GM21529 (cell line): Measurements from ENCODE around the gene DYSF.

ENCODE experiments used
- ATAC-seq: cut with Tn5 transposase; IDR thresholded peaks from one replicate; pipeline ENCODE4 v1.9.1; 2021; ENCODE audit not compliant: unreplicated experiment

The DYSF gene

DNA sequence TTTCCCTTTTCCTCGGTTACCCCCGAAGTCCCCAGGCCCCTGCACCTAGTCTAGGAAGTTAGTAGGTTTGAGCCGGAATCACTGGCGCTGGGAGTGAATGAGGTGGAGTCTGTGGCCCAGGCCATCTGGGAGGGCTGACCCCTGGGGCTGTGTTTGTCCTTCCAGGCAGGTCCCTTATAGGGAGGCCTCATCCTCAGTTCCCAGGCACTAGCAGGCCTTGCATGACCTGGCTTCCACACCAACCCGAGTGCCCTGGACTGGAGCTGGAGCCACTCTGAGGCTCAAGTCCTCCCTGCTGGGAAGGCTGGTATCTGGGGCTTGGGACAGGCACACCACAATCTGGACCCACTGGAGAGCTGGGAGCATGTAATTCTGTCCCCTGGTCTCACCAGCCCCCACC lies 111.0 kb downstream of the DYSF start:
- no peak for ATAC-seq

DNA sequence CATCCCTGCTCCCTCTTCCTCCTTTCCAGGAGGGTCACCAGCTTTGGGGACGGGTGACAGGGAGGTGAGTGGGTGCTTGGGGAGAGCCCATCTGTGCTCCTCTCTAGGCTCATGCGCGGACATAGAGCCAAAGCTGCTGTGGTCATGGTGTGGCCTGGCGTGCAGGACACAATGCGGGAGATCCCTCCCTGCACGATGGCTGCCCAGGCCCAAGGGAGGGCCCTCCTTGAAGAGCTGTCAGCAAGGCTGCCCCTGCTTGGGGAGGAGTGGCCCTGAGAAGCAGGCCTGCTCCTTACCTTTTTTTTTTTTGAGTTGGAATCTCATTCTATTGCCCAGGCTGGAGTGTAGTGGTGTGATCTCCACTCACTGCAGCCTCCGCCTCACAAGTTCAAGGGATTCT lies 111.4 kb downstream of the DYSF start:
- ATAC-seq, result no peak

DNA sequence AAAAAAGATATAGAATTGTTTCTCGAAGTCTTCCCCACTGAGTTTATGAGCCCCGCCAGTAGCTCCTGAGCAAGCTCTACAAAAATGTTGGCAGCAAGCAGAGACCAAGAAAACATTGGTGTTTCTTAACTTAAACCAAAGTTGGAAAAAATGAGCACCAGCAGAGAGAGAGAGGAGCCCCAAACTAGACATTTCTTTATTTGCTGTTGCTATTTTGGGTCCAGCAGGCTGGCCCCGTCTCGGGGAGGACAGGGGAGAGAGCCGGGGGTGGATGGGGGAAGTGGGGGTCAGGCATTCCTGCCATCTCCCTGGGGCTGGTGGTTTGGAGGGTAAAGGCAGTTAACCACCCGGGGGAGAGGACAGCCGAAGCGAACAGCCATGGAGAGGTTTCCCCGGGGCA lies 113.0 kb downstream of the DYSF start:
- no peak for ATAC-seq

DNA sequence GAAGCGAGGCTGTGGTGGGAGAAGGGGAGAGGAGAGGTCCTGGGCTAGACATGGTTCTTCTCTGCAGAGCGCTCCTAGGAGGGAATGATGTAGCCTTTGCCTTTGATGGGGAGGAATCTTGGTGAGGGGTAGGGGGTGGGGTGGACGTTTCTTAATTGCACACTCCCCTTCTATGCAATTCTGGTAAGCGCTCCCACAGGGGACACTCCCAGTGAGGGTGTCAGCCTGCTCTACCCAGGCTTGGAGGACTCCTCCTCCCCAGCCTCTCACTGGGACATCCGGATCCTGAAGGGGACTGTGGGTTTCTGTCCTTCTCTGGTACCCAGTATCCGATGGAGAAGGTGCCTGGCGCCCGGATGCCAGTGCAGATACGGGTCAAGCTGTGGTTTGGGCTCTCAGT lies 114.3 kb downstream of the DYSF start:
- no peak for ATAC-seq

DNA sequence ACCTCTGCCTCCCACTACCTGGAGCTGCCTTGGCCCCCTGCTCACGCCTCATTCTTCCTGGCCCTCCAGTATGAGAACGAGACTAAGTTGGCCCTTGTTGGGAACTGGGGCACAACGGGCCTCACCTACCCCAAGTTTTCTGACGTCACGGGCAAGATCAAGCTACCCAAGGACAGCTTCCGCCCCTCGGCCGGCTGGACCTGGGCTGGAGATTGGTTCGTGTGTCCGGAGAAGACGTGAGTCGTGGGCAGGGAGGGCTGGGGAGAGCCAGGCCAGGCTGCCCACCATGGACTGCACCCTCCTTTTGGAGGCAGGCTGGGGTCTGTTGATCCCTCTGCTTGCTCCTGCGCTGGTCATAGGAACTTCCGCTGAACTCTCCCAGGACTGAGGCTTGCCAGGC lies 114.7 kb downstream of the DYSF start:
- ATAC-seq, result no peak

DNA sequence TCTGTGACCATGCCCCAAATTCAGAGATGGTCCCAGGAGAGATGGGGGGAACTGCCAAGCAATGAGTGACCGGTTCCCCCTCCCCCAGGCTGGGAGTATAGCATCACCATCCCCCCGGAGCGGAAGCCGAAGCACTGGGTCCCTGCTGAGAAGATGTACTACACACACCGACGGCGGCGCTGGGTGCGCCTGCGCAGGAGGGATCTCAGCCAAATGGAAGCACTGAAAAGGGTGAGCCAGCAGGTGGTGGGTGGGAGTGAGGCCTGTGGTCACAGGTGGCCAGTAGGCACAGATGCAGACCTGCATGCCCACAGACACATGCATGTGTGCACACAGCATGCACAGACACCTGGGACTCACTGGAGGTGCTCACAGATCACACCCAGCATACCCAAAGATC lies 117.2 kb downstream of the DYSF start:
- no peak for ATAC-seq

DNA sequence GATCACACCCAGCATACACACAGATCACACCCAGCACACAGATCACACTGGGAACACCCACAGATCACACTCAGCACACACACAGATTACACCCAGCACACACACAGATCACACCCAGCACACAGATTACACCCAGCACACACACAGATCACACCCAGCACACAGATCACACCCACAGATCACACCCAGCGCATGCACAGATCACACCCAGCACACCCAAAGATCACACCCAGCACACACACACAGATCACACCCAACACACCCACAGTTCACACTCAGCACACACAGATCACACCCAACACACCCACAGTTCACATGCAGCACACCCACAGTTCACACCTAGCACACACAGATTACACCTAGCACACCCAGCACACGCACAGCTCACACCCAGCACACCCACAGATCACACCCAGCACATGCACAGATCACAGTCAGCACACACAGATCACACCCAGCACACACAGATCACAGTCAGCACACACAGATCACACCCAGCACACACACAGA lies 117.6 kb downstream of the DYSF start:
- ATAC-seq, result no peak

DNA sequence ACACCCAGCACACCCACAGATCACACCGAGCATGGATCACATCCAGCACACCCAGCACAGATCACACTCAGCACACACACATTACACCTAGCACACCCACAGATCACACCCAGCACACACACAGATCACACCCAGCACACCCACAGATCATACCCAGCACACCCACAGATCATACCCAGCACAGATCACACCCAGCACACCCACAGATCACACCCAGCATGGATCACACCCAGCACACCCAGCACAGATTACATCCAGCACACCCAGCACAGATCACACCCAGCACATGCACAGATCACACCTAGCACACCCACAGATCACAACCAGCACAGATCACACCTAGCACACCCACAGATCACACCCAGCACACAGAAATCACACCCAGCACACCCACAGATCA lies 118.6 kb downstream of the DYSF start:
- no peak for ATAC-seq

DNA sequence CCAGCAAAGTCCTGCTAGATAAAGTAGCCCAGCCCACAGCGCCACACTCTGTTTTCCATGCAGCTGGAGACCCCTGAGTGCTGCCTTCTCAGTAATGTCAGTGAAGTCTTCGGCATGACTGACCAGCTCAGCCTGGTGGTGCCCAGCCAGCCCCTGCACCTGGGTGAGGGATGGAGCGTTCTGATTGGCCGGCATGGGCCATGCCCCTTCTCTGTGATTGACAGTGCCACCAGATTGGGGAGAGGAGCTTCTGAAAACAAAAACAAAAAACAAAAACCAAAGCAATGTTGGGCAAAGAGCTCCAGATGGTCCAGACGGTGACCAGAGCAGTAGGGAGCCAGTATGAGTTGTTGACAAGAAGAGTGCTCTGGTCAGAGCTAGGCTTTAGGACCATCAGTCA lies 122.6 kb downstream of the DYSF start:
- ATAC-seq, result no peak

DNA sequence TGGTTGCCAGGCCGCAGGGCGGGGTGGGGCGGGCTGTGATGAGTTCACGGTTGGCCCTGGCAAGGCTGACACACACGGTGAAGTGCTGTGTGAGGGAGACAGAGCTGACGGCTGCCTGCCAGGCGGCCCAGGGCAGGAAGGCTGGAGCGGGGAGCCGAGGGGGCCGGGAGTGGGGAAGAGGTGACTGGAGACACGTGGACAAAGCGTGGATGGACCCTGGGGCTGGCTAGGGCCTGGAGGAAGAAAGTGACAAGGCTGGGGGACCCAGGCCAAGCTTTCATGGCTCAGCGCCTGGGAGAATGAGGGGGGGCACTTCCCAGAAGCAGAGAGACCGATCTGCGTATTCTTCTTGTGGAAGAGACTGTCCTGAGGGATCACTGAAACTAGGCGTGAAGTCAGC lies 123.2 kb downstream of the DYSF start:
- ATAC-seq, result no peak

DNA sequence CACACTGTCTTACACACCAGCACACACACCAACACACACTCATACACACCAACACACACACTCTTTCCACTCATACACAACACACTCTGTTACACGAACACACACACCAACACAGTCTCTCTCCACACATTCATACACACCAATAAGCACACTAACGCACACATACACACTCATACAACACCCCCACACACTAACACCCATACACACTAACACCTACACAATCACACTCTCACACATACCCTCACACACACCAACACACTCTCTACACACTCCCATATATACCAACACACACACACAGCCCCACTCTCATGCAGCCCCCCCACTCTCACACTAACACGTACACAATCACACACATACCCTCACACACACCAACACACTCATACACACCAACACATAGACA lies 123.8 kb downstream of the DYSF start:
- no peak for ATAC-seq

DNA sequence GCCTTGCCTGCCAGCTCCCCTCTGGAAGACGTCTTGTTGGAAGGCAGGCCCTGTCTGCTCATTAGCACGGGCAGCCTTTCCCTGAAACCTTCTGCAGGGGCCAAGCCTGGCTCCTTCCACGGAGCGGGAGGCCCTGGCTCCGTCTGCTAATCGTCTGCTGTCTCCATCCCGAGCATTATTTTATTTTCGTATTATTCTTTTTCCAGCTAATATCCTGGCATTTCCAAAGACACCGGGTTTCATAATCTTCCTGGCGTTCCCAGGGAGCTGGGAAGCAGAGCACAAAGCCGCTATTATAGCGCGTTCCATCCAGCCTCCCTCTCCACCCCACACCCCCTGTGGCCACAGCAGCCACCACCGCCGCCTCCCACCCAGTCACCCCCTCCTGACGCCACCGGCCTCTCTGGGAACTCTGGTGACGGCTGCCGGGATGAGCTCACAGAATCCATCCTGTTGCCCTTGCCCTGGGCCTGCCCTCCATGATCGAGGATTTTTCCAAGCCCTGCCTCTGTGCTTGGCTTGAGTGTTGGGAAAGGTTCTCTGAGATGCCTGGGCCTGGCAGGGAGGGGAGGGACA lies 125.5 kb downstream of the DYSF start:
- ATAC-seq, result no peak

DNA sequence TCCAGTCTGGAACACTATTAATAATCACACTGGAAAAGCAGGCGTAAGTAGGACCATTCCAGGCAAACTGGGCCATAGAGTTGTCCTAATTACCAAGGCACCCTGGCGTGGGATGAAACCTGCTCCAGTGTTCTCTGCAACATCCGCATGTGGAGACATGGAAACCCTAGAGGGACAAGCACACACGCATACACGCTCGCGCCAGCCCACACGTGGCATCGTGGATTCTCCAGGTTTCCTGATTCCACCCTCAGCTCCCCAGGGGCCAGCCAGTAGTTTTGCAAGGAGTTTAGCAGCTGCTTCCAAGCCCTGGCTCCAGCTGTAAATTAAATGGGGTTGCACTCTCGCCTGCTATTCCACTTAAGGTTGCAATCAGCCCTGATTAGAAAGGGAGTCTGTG lies 127.7 kb downstream of the DYSF start:
- no peak for ATAC-seq

DNA sequence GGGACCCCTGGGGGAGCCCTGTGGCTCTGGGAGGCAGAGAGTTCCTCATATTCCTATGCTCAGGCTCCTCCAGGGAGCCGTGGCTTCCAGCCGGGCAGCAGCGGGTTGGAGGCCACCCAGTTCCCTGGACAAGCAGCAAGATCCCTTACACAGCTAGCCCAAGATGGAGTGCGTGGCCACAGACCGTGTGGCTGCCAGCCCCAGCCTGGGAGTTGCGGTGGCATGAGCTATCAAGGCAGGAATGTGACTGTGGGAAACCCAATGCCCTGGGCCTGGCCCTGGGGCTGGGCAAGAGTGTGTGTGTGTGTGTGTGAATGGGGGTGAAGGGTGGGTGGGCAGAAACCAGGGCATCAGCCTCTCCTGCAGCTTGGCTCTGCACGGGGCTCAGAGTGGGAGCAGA lies 130.5 kb downstream of the DYSF start:
- ATAC-seq, result no peak

DNA sequence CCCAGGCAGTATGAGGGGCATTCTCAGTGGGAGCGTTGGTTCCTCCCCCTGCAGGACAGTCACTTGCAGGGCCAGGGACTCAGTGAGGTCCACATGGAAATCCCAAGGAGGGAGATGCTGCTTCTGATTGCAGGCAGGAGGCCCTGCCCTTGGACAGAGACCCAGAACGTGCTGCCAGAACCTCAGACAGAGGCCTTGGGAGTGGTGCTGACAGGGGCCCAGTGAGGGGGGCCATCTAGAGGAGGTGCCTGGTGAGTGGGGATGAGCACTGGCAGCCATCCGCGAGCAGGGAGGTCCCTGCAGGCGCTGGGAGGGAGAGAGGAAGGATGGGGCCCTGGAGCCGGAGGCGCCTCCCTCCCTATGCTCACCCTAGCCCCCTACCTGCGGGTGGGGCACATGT lies 133.1 kb downstream of the DYSF start:
- ATAC-seq, result no peak

DNA sequence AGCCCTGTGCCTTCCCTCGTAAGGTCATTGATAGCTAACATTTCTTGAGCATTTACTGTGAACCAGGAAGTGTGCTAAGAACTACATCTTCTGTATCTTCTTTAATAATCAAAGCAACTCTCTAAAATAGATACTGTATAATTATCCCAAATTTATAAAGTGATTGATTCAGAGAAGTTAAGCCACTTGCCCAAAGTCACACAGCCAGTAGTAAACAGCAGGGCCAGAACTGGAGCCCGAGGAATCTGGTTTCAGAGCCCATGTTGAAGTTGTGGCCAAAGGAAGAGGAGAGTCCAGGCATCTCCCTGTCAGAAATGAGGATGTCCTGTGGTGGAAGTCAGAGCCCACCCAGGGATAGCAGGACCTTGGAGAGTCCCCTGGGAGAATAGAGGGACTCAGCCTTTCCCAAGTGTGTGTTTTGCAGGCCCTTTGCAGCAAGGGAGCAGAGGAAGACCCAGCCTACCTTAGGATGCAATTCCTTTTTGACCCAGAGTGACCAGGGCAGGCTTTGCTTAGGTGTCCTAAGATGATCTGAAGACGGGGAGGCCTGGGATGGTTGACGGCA lies 134.2 kb downstream of the DYSF start:
- ATAC-seq, result no peak

DNA sequence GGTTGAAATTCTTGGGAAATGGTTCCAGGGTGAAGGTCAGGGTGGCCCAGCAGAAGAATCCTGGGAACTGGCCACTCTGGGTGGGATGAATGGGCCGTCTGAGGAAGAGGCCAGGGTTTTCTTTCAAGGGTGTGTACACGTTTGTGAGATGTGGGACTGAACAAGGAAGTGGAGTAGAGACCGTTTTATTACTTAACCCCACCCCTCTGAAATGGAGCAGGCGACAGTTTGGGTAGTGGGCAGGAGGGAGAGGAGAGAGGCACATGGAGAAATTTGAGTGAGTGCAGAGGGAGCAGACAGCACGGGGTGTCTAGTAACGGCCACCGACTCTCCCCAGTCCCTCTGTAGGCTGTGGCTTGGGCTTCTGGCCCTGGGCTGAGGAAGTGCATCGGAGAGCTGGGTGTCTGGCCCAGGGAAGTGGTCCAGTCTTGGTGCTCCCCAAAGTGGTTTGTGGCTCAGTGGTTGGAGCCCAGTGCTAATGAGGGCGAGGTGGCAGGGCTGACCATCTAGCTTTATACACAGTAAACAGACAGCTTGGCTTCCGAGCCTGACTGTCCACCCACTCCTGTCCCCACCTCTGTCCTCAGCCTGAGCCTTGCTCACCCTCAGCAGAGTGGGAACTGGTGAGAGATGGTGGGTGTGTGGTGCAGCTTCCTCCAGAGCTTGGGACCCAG lies 135.3 kb downstream of the DYSF start:
- ATAC-seq, result no peak

DNA sequence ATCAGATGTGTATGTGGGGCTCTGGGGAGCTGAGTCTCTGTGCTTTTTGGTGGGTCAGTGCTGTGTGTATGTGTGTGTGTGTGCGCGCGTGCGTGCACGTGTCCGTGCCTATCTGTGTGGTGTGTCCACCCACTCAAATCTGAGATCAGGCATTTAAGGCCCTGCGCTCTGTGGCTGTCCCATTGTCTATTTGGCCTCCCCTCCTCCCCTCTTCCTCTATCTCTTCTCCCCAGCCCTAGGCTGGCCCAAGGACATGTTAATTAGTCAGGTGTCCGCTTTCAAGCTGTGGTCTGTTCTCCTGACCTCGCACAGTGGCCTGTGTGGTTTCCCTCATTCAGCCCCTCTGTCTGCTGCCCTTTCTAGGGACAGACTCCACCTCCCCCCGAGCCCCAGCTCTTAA lies 136.4 kb downstream of the DYSF start:
- ATAC-seq, result no peak

DNA sequence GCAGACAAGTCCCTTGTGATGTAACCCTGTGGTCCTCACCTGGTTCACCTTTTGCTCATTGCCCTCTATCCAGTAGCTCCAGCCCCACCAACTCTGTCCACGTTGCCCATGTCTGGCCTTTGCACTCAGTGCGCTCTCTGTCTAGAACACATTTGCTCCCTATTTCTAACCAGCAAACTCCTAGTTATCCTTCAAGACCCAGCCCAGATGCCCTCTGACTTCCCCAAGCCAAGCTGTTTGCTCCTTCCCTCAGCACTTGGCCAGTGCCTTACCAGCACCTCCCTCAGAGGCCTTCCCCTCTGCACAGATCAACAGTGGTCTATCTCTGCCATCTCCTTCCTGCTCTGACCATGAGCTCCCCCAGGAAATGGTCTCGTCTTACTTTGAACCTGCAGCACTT lies 137.7 kb downstream of the DYSF start:
- no peak for ATAC-seq

DNA sequence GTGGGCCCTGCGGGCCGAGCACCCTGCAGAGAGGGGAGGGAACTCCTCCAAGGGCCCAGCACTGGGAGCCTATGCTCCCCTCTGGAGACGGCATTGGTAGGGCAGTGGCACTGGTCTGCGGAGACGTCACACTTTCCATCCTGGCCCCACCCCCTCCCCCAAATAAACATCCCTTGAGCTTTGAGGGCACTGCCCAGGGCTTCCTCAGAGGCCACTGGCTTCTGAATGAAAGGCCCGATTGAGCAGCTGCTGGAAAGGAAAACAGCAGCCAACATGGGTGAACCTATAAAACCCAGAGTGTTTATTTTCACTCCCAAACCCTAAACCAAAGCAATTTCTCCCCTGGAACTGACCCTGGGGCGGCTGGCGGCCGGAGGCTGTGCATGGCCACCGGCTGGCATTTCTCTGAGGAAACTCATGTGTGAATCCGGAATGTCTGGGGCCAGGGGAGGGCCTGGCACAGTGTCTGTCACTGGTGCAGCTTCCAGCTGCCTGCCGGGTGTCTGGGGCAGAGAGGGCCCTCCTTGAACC lies 138.9 kb downstream of the DYSF start:
- ATAC-seq, result no peak

DNA sequence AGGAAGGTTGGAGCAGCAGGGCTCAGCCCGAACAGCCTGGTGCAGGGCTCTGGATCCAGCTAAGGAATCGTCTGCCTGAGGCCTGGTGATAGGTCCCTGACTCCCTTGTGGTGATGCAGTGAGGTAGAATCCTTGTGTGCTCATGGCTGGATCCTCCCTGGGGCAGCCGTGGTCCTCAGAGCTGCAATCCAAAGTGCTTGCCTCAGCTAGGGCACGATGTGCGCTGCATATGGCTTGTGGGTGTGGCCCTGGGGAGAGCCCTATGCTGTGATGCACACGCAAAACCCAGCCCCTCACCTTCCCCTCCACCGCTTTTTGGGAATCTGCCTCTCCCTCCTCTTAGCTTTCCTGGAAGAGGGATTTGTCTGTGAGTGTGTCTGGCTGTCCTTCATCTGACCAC lies 142.2 kb downstream of the DYSF start:
- ATAC-seq, result no peak

DNA sequence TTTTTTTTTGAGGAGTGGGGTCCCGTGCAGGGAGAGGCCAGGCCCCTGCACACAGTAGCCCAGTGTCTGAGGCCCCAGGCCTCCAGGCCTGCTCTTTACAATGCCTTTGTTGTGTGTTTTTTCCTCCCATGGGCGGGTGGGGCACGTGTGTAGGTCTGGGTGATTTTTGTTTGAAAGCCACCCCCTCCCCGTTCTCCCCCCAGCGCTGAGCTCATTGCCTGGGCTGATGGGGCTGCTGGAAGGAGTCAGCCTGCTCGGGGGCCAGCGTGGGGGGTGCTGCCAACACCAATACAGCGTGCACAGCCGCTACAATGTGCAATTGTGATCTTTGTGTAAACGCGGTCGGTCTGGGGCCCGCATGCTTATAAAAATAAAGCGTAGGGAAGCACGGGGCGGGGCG lies 142.7 kb downstream of the DYSF start:
- no peak for ATAC-seq

DNA sequence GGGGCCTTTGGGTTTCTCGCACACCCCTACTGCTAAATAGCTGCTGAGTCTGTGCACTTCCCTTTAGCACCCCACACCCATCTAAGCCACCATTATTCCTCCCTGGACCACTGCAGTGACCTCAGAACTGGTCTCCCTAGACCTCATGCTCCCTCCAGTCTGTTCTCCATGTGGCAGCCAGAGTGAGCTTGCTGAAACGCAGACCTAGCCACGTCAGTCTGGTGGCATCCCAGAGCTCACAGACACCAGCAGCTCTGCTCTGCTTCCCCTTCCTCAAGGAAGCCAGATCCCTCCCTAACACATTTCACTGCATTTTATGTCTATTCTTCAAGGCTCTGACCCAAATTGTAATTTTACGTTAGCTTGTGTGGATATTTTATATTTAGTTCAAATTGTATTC lies 144.4 kb downstream of the DYSF start:
- no peak for ATAC-seq
